Measurements from ENCODE around the gene SEM1. TPM values are rescaled to one million over a fixed set of nuclear protein-coding genes. Genes with fewer than 3 reads are reported as not detected.
"Not testable (repeated sequence)": the region's sequence is repeated elsewhere in the genome, so short reads cannot be mapped to it uniquely, and the experiment has no call there.

SEM1 gene
- total RNA-seq, 1 experiment from 2014 or later, result 45.8 TPM

DNA sequence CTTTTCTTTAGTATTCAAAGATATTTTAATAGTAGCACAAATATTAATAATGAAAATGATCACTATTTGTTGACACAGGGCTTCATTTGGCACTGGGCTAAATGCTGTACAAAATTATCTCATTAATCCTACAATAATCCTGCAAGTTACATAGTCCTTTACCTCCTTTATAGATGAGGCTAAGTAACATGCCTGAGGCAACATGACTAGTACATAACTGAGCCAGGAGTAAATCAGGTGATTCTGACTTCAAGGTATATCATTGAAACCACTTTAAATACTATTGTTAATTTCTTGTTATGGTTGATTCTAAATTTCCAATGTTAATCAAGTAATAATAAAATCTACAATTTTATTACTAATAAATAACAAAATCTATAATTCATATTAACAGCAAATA, 39.8 kb downstream of the SEM1 start:
- Histone ChIP-seq H3K9ac (ENCODE audit: low read length) (no peak overlapping the region), H3K79me2 (ENCODE audit: low read length) (no peaks in the 10 kb centered on the region), H3K9me2 (replicated peaks; ENCODE audit: insufficient read depth, low read length) (no peaks in the 10 kb centered on the region), H3K9me3 (ENCODE audit: low read length) (no peaks in the 10 kb centered on the region), H3K36me3 (ENCODE audit: insufficient read depth, low read length) (no peaks in the 10 kb centered on the region), H4K20me1 (ENCODE audit: insufficient read depth, low read depth, low read length) (no peaks in the 10 kb centered on the region), H3K4me2 (ENCODE audit: low read depth, low read length, poor library complexity, severe bottlenecking) (no peak overlapping the region), H3K27ac (ENCODE audit: low read length) (no peak overlapping the region), H3K27me3 (ENCODE audit: low read length) (no peaks in the 10 kb centered on the region), H3K4me1 (ENCODE audit: low read length) (no peaks in the 10 kb centered on the region), H3K4me3 (ENCODE audit: low read length) (no peak overlapping the region), H2AFZ (ENCODE audit: low read length) (no peak overlapping the region)
- no peak for DNase-seq

- Histone ChIP-seq H4K20me1 (ENCODE audit: insufficient read depth, low read depth, low read length) (no peaks in the 10 kb centered on the region), H3K4me2 (ENCODE audit: low read depth, low read length, poor library complexity, severe bottlenecking) (no peak overlapping the region), H3K4me3 (ENCODE audit: low read length) (no peak overlapping the region), H3K9me2 (replicated peaks; ENCODE audit: insufficient read depth, low read length) (no peaks in the 10 kb centered on the region), H3K4me1 (ENCODE audit: low read length) (no peaks in the 10 kb centered on the region), H2AFZ (ENCODE audit: low read length) (no peak overlapping the region), H3K27me3 (ENCODE audit: low read length) (no peaks in the 10 kb centered on the region), H3K36me3 (ENCODE audit: insufficient read depth, low read length) (no peaks in the 10 kb centered on the region), H3K9ac (ENCODE audit: low read length) (no peak overlapping the region), H3K9me3 (ENCODE audit: low read length) (no peaks in the 10 kb centered on the region), H3K79me2 (ENCODE audit: low read length) (no peaks in the 10 kb centered on the region), H3K27ac (ENCODE audit: low read length) (no peak overlapping the region)
- DNase-seq, result no peak
Observed at GRCh38 chr7:96667026-96667425, 42.6 kb downstream of the SEM1 start.

- Histone ChIP-seq H3K36me3 (ENCODE audit: insufficient read depth, low read length) (no peaks in the 10 kb centered on the region), H3K4me2 (ENCODE audit: low read depth, low read length, poor library complexity, severe bottlenecking) (no peak overlapping the region), H3K9me2 (replicated peaks; ENCODE audit: insufficient read depth, low read length) (no peaks in the 10 kb centered on the region), H3K79me2 (ENCODE audit: low read length) (no peaks in the 10 kb centered on the region), H3K27ac (ENCODE audit: low read length) (no peak overlapping the region), H3K4me1 (ENCODE audit: low read length) (no peaks in the 10 kb centered on the region), H4K20me1 (ENCODE audit: insufficient read depth, low read depth, low read length) (no peaks in the 10 kb centered on the region), H2AFZ (ENCODE audit: low read length) (no peak overlapping the region), H3K27me3 (ENCODE audit: low read length) (no peaks in the 10 kb centered on the region), H3K9me3 (ENCODE audit: low read length) (no peaks in the 10 kb centered on the region), H3K4me3 (ENCODE audit: low read length) (no peak overlapping the region), H3K9ac (ENCODE audit: low read length) (no peak overlapping the region)
- no peak for DNase-seq
Observed at GRCh38 chr7:96665689-96666088, 44.0 kb downstream of the SEM1 start.

DNA sequence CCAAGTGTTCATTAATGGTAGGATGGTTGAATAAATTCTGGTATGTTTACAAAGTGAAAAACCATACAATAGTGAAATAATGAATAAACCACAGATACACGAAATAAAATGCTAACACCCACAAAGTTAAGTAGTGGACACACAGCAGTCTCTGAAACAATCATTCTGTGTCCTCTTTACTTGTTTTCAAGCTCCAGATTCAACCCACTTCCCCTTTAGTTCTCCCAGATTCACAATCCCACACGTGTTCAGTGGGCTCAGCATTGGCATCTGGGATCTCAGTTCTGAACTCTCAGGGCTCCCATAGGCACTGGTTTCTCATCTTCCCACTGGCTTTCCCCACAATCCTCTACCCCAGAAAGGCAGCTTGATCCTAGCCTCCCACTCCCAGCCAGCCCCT, 44.9 kb downstream of the SEM1 start:
- no peaks in the 10 kb centered on the region for H3K9me2 ChIP-seq (replicated peaks; ENCODE audit: insufficient read depth, low read length)
- H2AFZ ChIP-seq (ENCODE audit: low read length), result no peak overlapping the region
- H3K9ac ChIP-seq (ENCODE audit: low read length), result no peak overlapping the region
- no peaks in the 10 kb centered on the region for H3K36me3 ChIP-seq (ENCODE audit: insufficient read depth, low read length)
- H3K27ac ChIP-seq (ENCODE audit: low read length), result no peak overlapping the region
- no peaks in the 10 kb centered on the region for H4K20me1 ChIP-seq (ENCODE audit: insufficient read depth, low read depth, low read length)
- H3K4me3 ChIP-seq (ENCODE audit: low read length), result no peak overlapping the region
- H3K4me2 ChIP-seq (ENCODE audit: low read depth, low read length, poor library complexity, severe bottlenecking), result no peak overlapping the region
- no peaks in the 10 kb centered on the region for H3K27me3 ChIP-seq (ENCODE audit: low read length)
- H3K79me2 ChIP-seq (ENCODE audit: low read length), result no peaks in the 10 kb centered on the region
- no peaks in the 10 kb centered on the region for H3K4me1 ChIP-seq (ENCODE audit: low read length)
- no peak for DNase-seq
- no peaks in the 10 kb centered on the region for H3K9me3 ChIP-seq (ENCODE audit: low read length)

DNA sequence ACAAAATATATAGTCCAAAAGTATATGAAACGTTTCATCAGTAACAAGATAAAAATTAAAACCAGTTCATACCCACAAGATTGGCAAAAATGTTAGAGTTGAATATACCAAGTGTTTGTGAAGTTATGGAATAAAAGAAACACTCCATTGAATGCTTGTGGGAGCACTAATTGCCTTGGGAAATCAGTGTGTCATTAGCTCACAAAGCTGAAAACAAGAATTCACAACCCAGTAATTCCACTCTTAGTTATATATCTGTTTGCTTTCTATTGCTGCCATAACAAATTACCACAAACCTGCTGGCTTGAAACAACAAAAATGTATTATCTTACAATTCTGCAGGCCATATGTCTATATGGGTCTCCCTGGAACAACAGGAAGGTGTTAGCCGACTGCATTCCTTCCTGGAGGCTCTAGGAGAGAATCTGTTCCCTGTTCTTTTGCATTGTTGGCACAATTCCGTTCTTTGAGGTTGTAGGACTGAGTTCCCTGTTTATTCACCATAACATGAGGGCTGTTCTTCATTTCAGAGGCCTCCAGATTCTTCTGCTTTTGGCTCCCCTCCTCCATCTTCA, 45.7 kb downstream of the SEM1 start:
- H3K27me3 ChIP-seq (ENCODE audit: low read length), result no peaks in the 10 kb centered on the region
- H3K4me3 ChIP-seq (ENCODE audit: low read length), result no peak overlapping the region
- H3K4me2 ChIP-seq (ENCODE audit: low read depth, low read length, poor library complexity, severe bottlenecking), result no peak overlapping the region
- H3K4me1 ChIP-seq (ENCODE audit: low read length), result no peaks in the 10 kb centered on the region
- no peak overlapping the region for H3K9ac ChIP-seq (ENCODE audit: low read length)
- no peaks in the 10 kb centered on the region for H3K79me2 ChIP-seq (ENCODE audit: low read length)
- H3K27ac ChIP-seq (ENCODE audit: low read length), result no peak overlapping the region
- no peaks in the 10 kb centered on the region for H3K36me3 ChIP-seq (ENCODE audit: insufficient read depth, low read length)
- DNase-seq, result no peak
- no peak overlapping the region for H2AFZ ChIP-seq (ENCODE audit: low read length)
- H4K20me1 ChIP-seq (ENCODE audit: insufficient read depth, low read depth, low read length), result no peaks in the 10 kb centered on the region
- H3K9me2 ChIP-seq (replicated peaks; ENCODE audit: insufficient read depth, low read length), result no peaks in the 10 kb centered on the region
- no peaks in the 10 kb centered on the region for H3K9me3 ChIP-seq (ENCODE audit: low read length)

- no peak for DNase-seq
- no peak overlapping the region for H2AFZ ChIP-seq (ENCODE audit: low read length)
Observed at GRCh38 chr7:96663457-96663856, 46.2 kb downstream of the SEM1 start.

GRCh38 chr7:96662151-96662550, 47.5 kb downstream of the SEM1 start:
- H2AFZ ChIP-seq (ENCODE audit: low read length); H3K9me2 ChIP-seq (replicated peaks; ENCODE audit: insufficient read depth, low read length); H3K9me3 ChIP-seq (ENCODE audit: low read length); H4K20me1 ChIP-seq (ENCODE audit: insufficient read depth, low read depth, low read length); DNase-seq; H3K9ac ChIP-seq (ENCODE audit: low read length); H3K36me3 ChIP-seq (ENCODE audit: insufficient read depth, low read length); H3K27ac ChIP-seq (ENCODE audit: low read length); H3K27me3 ChIP-seq (ENCODE audit: low read length); H3K4me1 ChIP-seq (ENCODE audit: low read length); H3K4me3 ChIP-seq (ENCODE audit: low read length); H3K79me2 ChIP-seq (ENCODE audit: low read length); H3K4me2 ChIP-seq (ENCODE audit: low read depth, low read length, poor library complexity, severe bottlenecking): not testable (repeated sequence)

More at GRCh38 chr7:96663457-96663856, 46.2 kb downstream of the SEM1 start:
- Histone ChIP-seq H3K9ac (ENCODE audit: low read length) (no peak overlapping the region), H3K9me3 (ENCODE audit: low read length) (no peaks in the 10 kb centered on the region), H3K9me2 (replicated peaks; ENCODE audit: insufficient read depth, low read length) (no peaks in the 10 kb centered on the region), H3K27me3 (ENCODE audit: low read length) (no peaks in the 10 kb centered on the region), H3K79me2 (ENCODE audit: low read length) (no peaks in the 10 kb centered on the region), H3K4me2 (ENCODE audit: low read depth, low read length, poor library complexity, severe bottlenecking) (no peak overlapping the region), H3K4me3 (ENCODE audit: low read length) (no peak overlapping the region), H3K4me1 (ENCODE audit: low read length) (no peaks in the 10 kb centered on the region), H4K20me1 (ENCODE audit: insufficient read depth, low read depth, low read length) (no peaks in the 10 kb centered on the region), H3K36me3 (ENCODE audit: insufficient read depth, low read length) (no peaks in the 10 kb centered on the region), H3K27ac (ENCODE audit: low read length) (no peak overlapping the region)

GRCh38 chr7:96658022-96658412, 51.6 kb downstream of the SEM1 start:
- no peak overlapping the region for H3K9ac ChIP-seq (ENCODE audit: low read length)
- H3K9me2 ChIP-seq (replicated peaks; ENCODE audit: insufficient read depth, low read length), result no peaks in the 10 kb centered on the region
- no peak overlapping the region for H3K4me2 ChIP-seq (ENCODE audit: low read depth, low read length, poor library complexity, severe bottlenecking)
- no peaks in the 10 kb centered on the region for H4K20me1 ChIP-seq (ENCODE audit: insufficient read depth, low read depth, low read length)
- DNase-seq, result no peak
- H3K4me3 ChIP-seq (ENCODE audit: low read length), result no peak overlapping the region
- H3K27ac ChIP-seq (ENCODE audit: low read length), result no peak overlapping the region
- H3K4me1 ChIP-seq (ENCODE audit: low read length), result no peaks in the 10 kb centered on the region
- no peaks in the 10 kb centered on the region for H3K27me3 ChIP-seq (ENCODE audit: low read length)
- no peaks in the 10 kb centered on the region for H3K79me2 ChIP-seq (ENCODE audit: low read length)
- no peak overlapping the region for H2AFZ ChIP-seq (ENCODE audit: low read length)
- no peaks in the 10 kb centered on the region for H3K36me3 ChIP-seq (ENCODE audit: insufficient read depth, low read length)
- no peaks in the 10 kb centered on the region for H3K9me3 ChIP-seq (ENCODE audit: low read length)

All from Karpas-422 (cell line).